ENCODE measurements around the gene CELF4.

GRCh38 chr18:37607281-37607680 lies 41.7 kb upstream of the CELF4 start:
- TF ChIP-seq POLR2AphosphoS5 (IDR thresholded peaks at IDR 0.05) (no peak), POLR2A (IDR thresholded peaks at IDR 0.05) (no peak)

Data from spleen (tissue), 3 donors.